Measurements from ENCODE around the gene HLA-DRB1.

GRCh38 chr6:32610682-32611296 lies 21.1 kb upstream of the HLA-DRB1 start:
- no peak for TF ChIP-seq EZH2phosphoT487 (IDR thresholded peaks at IDR 0.05; ENCODE audit: borderline replicate concordance, low read depth, low read length)
- no peak for TF ChIP-seq CTCF (conservative IDR thresholded peaks at IDR 0.05; ENCODE audit: low read length)
